CMK (cell line): ENCODE results near the gene SYT11.
"Not testable (repeated sequence)": the region's sequence is repeated elsewhere in the genome, so short reads cannot be mapped to it uniquely, and the experiment has no call there.

ENCODE experiments used
- DNase-seq: peaks from one replicate; pipeline ENCODE4 v3.0.0-alpha.2; 2010; ENCODE audit warnings: low read depth

The SYT11 gene

GRCh38 chr1:155859234-155859829, at the start of gene SYT11:
Gene SYT11, plus strand, starts transcription at chr1:155859567. Its CDS starts 195 bp downstream, at chr1:155859762.
- peak; percentile 90 for DNase-seq

GRCh38 chr1:155812878-155813277, 46.5 kb upstream of the SYT11 start:
- DNase-seq, result no peak

- no peak for DNase-seq
These were observed 45.7 kb upstream of the SYT11 start for GRCh38 chr1:155813672-155814071.

- DNase-seq, result no peak
These were observed 43.0 kb upstream of the SYT11 start for GRCh38 chr1:155816351-155816750.

GRCh38 chr1:155827450-155827849, 31.9 kb upstream of the SYT11 start:
- no peak for DNase-seq

- no peak for DNase-seq
These were observed 27.9 kb upstream of the SYT11 start for GRCh38 chr1:155831279-155831976.

- no peak for DNase-seq
These were observed 25.6 kb upstream of the SYT11 start for GRCh38 chr1:155833665-155834295.

GRCh38 chr1:155834296-155834926, 25.0 kb upstream of the SYT11 start:
- DNase-seq, result no peak

GRCh38 chr1:155834927-155835399, 24.4 kb upstream of the SYT11 start:
- DNase-seq, result not testable (repeated sequence)

GRCh38 chr1:155835548-155835947, 23.8 kb upstream of the SYT11 start:
- no peak for DNase-seq

GRCh38 chr1:155840386-155840785, 19.0 kb upstream of the SYT11 start:
- no peak for DNase-seq

- DNase-seq, result no peak
These were observed 14.4 kb upstream of the SYT11 start for GRCh38 chr1:155844860-155845421.

- DNase-seq, result no peak
These were observed 11.4 kb upstream of the SYT11 start for GRCh38 chr1:155847823-155848529.

GRCh38 chr1:155850345-155850744, 9.0 kb upstream of the SYT11 start:
- DNase-seq, result no peak

- DNase-seq, result no peak
These were observed 3.0 kb upstream of the SYT11 start for GRCh38 chr1:155856257-155856974.

- peak; percentile 74 for DNase-seq
These were observed 2.1 kb upstream of the SYT11 start, which contains the start of gene GON4L for GRCh38 chr1:155856975-155857930. Gene GON4L, minus strand, starts transcription at chr1:155857214. Its CDS starts 3,434 bp downstream, at chr1:155853780.

GRCh38 chr1:155858800-155859233, 550 bp upstream of the SYT11 start:
- no peak for DNase-seq

GRCh38 chr1:155859881-155860871, 809 bp downstream of the SYT11 start:
- peak; percentile 86 for DNase-seq
